ENCODE data around the gene KCTD11.

KCTD11 gene

GRCh38 chr17:7380321-7380720, 28.4 kb downstream of the KCTD11 start:
- intact Hi-C loops (cut with DNase I; ENCODE audit: low total_unique reads): no loop called here
- TF ChIP-seq, protein P1, sequence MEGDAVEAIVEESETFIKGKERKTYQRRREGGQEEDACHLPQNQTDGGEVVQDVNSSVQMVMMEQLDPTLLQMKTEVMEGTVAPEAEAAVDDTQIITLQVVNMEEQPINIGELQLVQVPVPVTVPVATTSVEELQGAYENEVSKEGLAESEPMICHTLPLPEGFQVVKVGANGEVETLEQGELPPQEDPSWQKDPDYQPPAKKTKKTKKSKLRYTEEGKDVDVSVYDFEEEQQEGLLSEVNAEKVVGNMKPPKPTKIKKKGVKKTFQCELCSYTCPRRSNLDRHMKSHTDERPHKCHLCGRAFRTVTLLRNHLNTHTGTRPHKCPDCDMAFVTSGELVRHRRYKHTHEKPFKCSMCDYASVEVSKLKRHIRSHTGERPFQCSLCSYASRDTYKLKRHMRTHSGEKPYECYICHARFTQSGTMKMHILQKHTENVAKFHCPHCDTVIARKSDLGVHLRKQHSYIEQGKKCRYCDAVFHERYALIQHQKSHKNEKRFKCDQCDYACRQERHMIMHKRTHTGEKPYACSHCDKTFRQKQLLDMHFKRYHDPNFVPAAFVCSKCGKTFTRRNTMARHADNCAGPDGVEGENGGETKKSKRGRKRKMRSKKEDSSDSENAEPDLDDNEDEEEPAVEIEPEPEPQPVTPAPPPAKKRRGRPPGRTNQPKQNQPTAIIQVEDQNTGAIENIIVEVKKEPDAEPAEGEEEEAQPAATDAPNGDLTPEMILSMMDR (IDR thresholded peaks at IDR 0.05): no peak
- peak in 1 of 2 donors; percentile 49 for DNase-seq
- no peaks in the 10 kb centered on the region for H3K9me3 ChIP-seq
- H3K4me3 ChIP-seq: peak overlapping the region; percentile 44 to 51
- peaks cover 0 to 51% of the 10 kb centered on the region in 2 donors for H3K27me3 ChIP-seq
- H3K4me1 ChIP-seq: peaks cover 0 to 39% (median 26%) of the 10 kb centered on the region in 4 donors
- H3K36me3 ChIP-seq: peaks cover 0 to 12% (median 0%) of the 10 kb centered on the region in 3 donors
- peak overlapping the region in 1 of 2 donors; percentile 47 for H3K27ac ChIP-seq

GRCh38 chr17:7380855-7381683, 29.1 kb downstream of the KCTD11 start, which contains the start of gene TNK1:
TNK1 (plus strand) TSS chr17:7381089; CDS start chr17:7382927, 1,838 bp downstream.
- peaks cover 0 to 39% (median 26%) of the 10 kb centered on the region in 4 donors for H3K4me1 ChIP-seq
- DNase-seq: no peak
- no peaks in the 10 kb centered on the region for H3K9me3 ChIP-seq
- TF ChIP-seq, protein P1 (IDR thresholded peaks at IDR 0.05): no peak
- peaks cover 0 to 51% of the 10 kb centered on the region in 2 donors for H3K27me3 ChIP-seq
- peak within 1 kb of the TSS; percentile 44 to 51 for H3K4me3 ChIP-seq
- H3K36me3 ChIP-seq: peaks cover 0 to 16% (median 0%) of the 10 kb centered on the region in 3 donors
- peak within 1 kb of the TSS in 1 of 2 donors; percentile 47 for H3K27ac ChIP-seq
- intact Hi-C loops (cut with DNase I; ENCODE audit: low total_unique reads): no loop called here

DNA sequence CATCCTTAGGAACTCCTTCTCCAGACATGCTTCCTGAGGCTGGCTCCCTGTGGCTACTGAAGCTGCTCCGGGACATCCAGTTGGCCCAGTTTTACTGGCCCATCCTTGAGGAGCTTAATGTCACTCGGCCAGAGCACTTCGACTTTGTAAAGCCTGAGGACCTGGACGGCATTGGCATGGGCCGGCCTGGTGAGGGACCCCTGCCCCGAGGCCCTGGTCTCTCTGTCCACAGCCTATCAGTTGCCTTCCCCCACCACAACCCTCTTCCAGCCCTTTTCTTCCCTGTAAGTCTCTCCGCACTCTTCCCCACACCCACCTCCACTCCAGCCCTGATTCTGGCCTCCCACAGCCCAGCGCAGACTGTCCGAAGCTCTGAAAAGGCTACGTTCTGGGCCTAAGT, 30.9 kb downstream of the KCTD11 start:
- DNase-seq: no peak
- TF ChIP-seq, protein P1 (IDR thresholded peaks at IDR 0.05): no peak
- intact Hi-C loops (cut with DNase I; ENCODE audit: low total_unique reads): no loop called here
- H3K27ac ChIP-seq: no peak overlapping the region
- H3K36me3 ChIP-seq: peaks cover 0 to 34% (median 0%) of the 10 kb centered on the region in 3 donors
- peaks cover 0 to 46% of the 10 kb centered on the region in 2 donors for H3K27me3 ChIP-seq
- H3K9me3 ChIP-seq: no peaks in the 10 kb centered on the region
- no peak overlapping the region for H3K4me3 ChIP-seq
- peaks cover 0 to 39% (median 26%) of the 10 kb centered on the region in 4 donors for H3K4me1 ChIP-seq

DNA sequence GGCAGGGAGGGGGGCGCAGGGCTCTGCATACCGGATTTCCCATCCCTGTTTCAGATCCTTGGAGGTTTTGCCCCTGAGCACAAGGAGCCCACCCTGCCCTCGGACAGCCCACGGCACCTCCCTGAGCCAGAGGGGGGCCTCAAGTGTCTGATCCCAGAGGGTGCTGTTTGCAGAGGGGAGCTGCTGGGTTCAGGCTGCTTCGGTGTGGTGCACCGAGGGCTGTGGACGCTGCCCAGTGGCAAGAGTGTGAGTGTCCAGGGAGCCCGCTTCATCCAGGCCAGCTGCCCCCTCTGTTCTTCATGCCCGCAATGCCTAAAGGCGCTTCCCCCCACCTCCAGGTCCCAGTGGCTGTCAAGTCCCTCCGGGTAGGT, 31.4 kb downstream of the KCTD11 start:
- peak overlapping the region in 1 of 2 donors; percentile 55 for H3K4me3 ChIP-seq
- peaks cover 0 to 39% (median 0%) of the 10 kb centered on the region in 3 donors for H3K36me3 ChIP-seq
- no peak for DNase-seq
- TF ChIP-seq, protein P1 (IDR thresholded peaks at IDR 0.05): no peak
- peaks cover 0 to 46% of the 10 kb centered on the region in 2 donors for H3K27me3 ChIP-seq
- H3K27ac ChIP-seq: no peak overlapping the region
- no peaks in the 10 kb centered on the region for H3K9me3 ChIP-seq
- peaks cover 0 to 39% (median 26%) of the 10 kb centered on the region in 4 donors for H3K4me1 ChIP-seq
- intact Hi-C loops (cut with DNase I; ENCODE audit: low total_unique reads): no loop called here

DNA sequence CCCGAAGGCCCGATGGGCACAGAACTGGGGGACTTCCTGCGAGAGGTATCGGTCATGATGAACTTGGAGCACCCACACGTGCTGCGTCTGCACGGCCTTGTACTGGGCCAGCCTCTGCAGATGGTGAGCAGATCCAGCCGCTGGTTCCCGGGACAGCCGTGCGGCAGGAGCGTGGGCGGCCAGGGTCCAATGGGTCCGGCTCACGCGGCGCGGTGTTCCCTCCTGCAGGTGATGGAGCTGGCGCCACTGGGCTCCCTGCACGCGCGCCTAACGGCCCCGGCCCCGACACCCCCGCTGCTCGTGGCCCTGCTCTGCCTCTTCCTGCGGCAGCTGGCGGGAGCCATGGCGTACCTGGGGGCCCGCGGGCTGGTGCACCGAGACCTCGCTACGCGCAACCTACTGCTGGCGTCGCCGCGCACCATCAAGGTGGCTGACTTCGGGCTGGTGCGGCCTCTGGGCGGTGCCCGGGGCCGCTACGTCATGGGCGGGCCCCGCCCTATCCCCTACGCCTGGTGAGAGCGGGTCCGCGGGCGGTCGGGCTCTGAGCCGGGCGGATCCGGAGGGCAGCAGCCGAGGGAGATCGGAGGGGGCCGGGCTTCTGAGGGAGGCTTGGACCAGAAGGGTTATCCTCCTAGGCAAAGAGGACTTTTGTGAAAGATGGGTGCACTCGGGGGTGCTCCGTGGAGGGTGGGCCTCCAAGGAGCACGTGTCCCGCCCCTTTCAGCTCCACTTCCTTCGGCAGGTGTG, 32.0 kb downstream of the KCTD11 start:
- H3K36me3 ChIP-seq: peaks cover 0 to 44% (median 5%) of the 10 kb centered on the region in 3 donors
- no peak for DNase-seq
- TF ChIP-seq, protein P1 (IDR thresholded peaks at IDR 0.05): no peak

More for the DNA sequence above, 32.0 kb downstream of the KCTD11 start:
- Histone ChIP-seq H3K4me1 (peaks cover 0 to 39% (median 26%) of the 10 kb centered on the region in 4 donors), H3K27me3 (peaks cover 0 to 40% of the 10 kb centered on the region in 2 donors), H3K27ac (peak overlapping the region in 1 of 2 donors; percentile 56), H3K9me3 (no peaks in the 10 kb centered on the region), H3K4me3 (peak overlapping the region; percentile 42 to 55)
- intact Hi-C loops (cut with DNase I; ENCODE audit: low total_unique reads): no loop called here
